Lower leg skin (tissue), 4 donors: ENCODE results near the gene TOX2. TPM values are rescaled to one million over a fixed set of nuclear protein-coding genes. Genes with fewer than 3 reads are reported as not detected.

Source experiments
- DNase-seq, 2 donors: peaks; one replicate each; pipeline ENCODE4 v3.0.0-alpha.2; 2019; ENCODE audit warnings: low spot score in 2 of 2
- H3K4me3 ChIP-seq: fragments of 200-600 bp; sonication (generic); 2 replicates; pipeline ENCODE4 v1.5.1; 2017; ENCODE audit warnings: mild to moderate bottlenecking, low read depth; ENCODE audit not compliant: poor library complexity, severe bottlenecking
- CTCF ChIP-seq, 3 donors: fragments of 450-650 bp; IDR thresholded peaks; one replicate each; pipeline ENCODE4 v1.5.1; 2016; ENCODE audit warnings: antibody characterized with exemption in 3 of 3, mild to moderate bottlenecking in 3 of 3, moderate library complexity in 2 of 3
- POLR2A ChIP-seq, 2 donors: fragments of 450-650 bp; IDR thresholded peaks; one replicate each; pipeline ENCODE4 v1.6.1; 2016 to 2017; ENCODE audit warnings: antibody characterized with exemption in 2 of 2, mild to moderate bottlenecking in 1 of 2, moderate library complexity in 1 of 2
- WGBS, 2 donors: methylation state at CpG; one replicate each; pipeline ENCODE4 v1.1.5; 2018; 5-methylcytosine and 5-hydroxymethylcytosine counted together
- intact Hi-C: fragments of 100-400 bp; cut with DNase I; formaldehyde crosslinking; loops from one replicate; pipeline ENCODE4 v1.15.0; 2023; ENCODE audit warnings: low total_unique reads
- total RNA-seq, 4 donors: library from RNA; depleted of rRNA; stranded (reverse); fragments of >200 nt; gene quantifications; one replicate each; pipeline ENCODE4 v1.1.0, GENCODE V29; 2016

TOX2 gene
- total RNA-seq, 4 donors from 2014 or later: 1.8 to 5.2 (median 1.9) TPM

GRCh38 chr20:44034451-44034850 lies 119.8 kb downstream of the TOX2 start:
- intact Hi-C loops: no loop called here
- TF ChIP-seq POLR2A (IDR thresholded peaks at IDR 0.05): no peak
- TF ChIP-seq CTCF (IDR thresholded peaks at IDR 0.05): no peak
- no peak for DNase-seq
- no peak overlapping the region for H3K4me3 ChIP-seq
- 64 to 71% methylated on average over 1 of the region's 1 CpG for WGBS, 2 donors

DNA sequence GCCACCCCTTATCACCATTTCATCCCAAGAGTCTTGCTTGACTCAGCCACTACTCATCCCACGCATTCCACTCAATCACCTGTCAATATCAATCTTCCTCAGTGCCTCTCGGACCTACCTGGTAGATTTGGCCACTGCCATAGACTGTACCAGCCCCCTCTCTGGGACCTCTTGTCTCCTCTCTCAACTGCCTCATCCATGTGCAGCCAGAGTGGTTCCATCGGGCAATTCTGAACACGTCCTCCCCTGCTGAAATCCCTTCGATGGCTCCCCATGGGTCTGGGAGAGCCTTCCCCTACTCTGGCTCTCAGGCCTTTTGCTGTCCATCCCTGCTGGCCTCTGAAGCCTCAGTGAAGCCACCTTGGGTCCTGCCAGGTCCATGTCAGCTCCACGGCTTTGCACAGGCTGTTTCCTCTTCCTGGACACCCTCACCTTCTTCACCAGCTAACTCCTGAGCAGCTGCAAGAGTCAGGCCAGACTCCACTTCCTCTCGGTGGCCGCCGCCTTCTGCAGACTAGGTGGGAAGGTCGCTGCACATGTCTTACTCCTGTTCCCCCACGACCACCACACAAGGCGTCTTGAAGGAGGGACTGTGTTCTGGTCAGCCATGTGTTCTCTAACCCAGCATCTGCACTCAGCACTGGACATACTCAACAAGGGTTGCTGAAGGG lies 120.4 kb downstream of the TOX2 start:
- 80 to 81% methylated on average over 12 of the region's 12 CpGs for WGBS, 2 donors
- intact Hi-C loops: no loop called here
- DNase-seq: peak in 1 of 2 donors; percentile 79
- TF ChIP-seq POLR2A (IDR thresholded peaks at IDR 0.05) (no peak), CTCF (IDR thresholded peaks at IDR 0.05) (no peak)
- H3K4me3 ChIP-seq: no peak overlapping the region

- peak in 1 of 2 donors; percentile 70 for DNase-seq
- WGBS, 2 donors: 59 to 63% methylated on average over 8 of the region's 8 CpGs
- intact Hi-C loops: no loop called here
Observed at GRCh38 chr20:44035924-44036323, 121.3 kb downstream of the TOX2 start.

GRCh38 chr20:44036441-44036840 lies 121.8 kb downstream of the TOX2 start:
- no peak overlapping the region for H3K4me3 ChIP-seq
- DNase-seq: peak in 1 of 2 donors; percentile 43
- no peak for TF ChIP-seq CTCF (IDR thresholded peaks at IDR 0.05)
- intact Hi-C loops: no loop called here
- WGBS, 2 donors: 88 to 92% methylated on average over 4 of the region's 4 CpGs

More at GRCh38 chr20:44035924-44036323, 121.3 kb downstream of the TOX2 start:
- H3K4me3 ChIP-seq: no peak overlapping the region
- TF ChIP-seq POLR2A (IDR thresholded peaks at IDR 0.05) (no peak), CTCF (IDR thresholded peaks at IDR 0.05) (no peak)

- intact Hi-C loops: no loop called here
- TF ChIP-seq CTCF (IDR thresholded peaks at IDR 0.05): no peak
- TF ChIP-seq POLR2A (IDR thresholded peaks at IDR 0.05): no peak
- no peak overlapping the region for H3K4me3 ChIP-seq
- DNase-seq: peak in 1 of 2 donors; percentile 2
- WGBS, 2 donors: 26 to 30% methylated on average over 15 of the region's 15 CpGs
Observed at GRCh38 chr20:44038681-44039123, 124.0 kb downstream of the TOX2 start.

DNA sequence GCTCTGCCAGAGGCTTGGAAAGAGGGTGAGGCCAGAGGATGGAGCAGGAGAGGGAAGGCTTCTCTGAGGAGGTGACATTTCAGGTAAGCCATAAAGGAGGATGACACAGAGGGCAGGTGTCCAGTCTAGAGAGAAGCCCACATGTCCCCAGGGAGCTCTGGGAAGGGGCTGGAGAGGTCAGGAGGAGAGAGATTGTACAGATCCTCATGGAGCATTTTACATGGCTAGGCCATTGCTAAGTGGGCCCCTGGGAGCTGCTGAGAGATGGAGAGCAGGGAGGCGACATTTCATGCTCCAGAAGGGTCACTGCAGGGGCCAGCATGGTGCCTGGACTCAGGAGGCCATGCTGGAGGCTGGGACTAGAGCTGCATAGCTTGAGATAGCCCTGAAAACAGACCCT lies 124.5 kb downstream of the TOX2 start:
- no peak overlapping the region for H3K4me3 ChIP-seq
- no peak for DNase-seq
- 85 to 87% methylated on average over 1 of the region's 1 CpG for WGBS, 2 donors
- intact Hi-C loops: no loop called here
- TF ChIP-seq POLR2A (IDR thresholded peaks at IDR 0.05): no peak
- TF ChIP-seq CTCF (IDR thresholded peaks at IDR 0.05): no peak
